GM21528 (cell line): Measurements from ENCODE around the gene NOX4.

Experiments used
- ATAC-seq: cut with Tn5 transposase; IDR thresholded peaks from one replicate; pipeline ENCODE4 v1.9.1; 2021; ENCODE audit warnings: mild to moderate bottlenecking, moderate library complexity; ENCODE audit not compliant: unreplicated experiment, low FRiP score

The NOX4 gene

GRCh38 chr11:89490981-89491690 lies at the start of gene NOX4:
Gene NOX4 (minus strand): TSS chr11:89491375. CDS start chr11:89491246, 129 bp downstream.
- ATAC-seq = no peak

- no peak for ATAC-seq
Observed at GRCh38 chr11:89540826-89541225, 49.7 kb upstream of the NOX4 start.

GRCh38 chr11:89537936-89538335 lies 46.8 kb upstream of the NOX4 start:
- no peak for ATAC-seq

- no peak for ATAC-seq
Observed at GRCh38 chr11:89536926-89537325, 45.8 kb upstream of the NOX4 start.

- no peak for ATAC-seq
Observed at GRCh38 chr11:89535221-89535620, 44.0 kb upstream of the NOX4 start.

- ATAC-seq = no peak
Observed at GRCh38 chr11:89529626-89530380, 38.6 kb upstream of the NOX4 start.

GRCh38 chr11:89521792-89522191 lies 30.6 kb upstream of the NOX4 start:
- no peak for ATAC-seq

GRCh38 chr11:89521294-89521693 lies 30.1 kb upstream of the NOX4 start:
- ATAC-seq = no peak

- ATAC-seq = no peak
Observed at GRCh38 chr11:89516496-89516895, 25.3 kb upstream of the NOX4 start.

- ATAC-seq = no peak
Observed at GRCh38 chr11:89508544-89508943, 17.4 kb upstream of the NOX4 start.

GRCh38 chr11:89504270-89504669 lies 13.1 kb upstream of the NOX4 start:
- no peak for ATAC-seq

GRCh38 chr11:89503422-89503821 lies 12.2 kb upstream of the NOX4 start:
- no peak for ATAC-seq

GRCh38 chr11:89502301-89502700 lies 11.1 kb upstream of the NOX4 start:
- ATAC-seq = no peak

- no peak for ATAC-seq
Observed at GRCh38 chr11:89500336-89500735, 9.2 kb upstream of the NOX4 start.

GRCh38 chr11:89498845-89499448 lies 7.8 kb upstream of the NOX4 start:
- no peak for ATAC-seq

- ATAC-seq = no peak
Observed at GRCh38 chr11:89495951-89496350, 4.8 kb upstream of the NOX4 start.

- ATAC-seq = no peak
Observed at GRCh38 chr11:89493431-89493830, 2.3 kb upstream of the NOX4 start.

- no peak for ATAC-seq
Observed at GRCh38 chr11:89490602-89490980, 584 bp downstream of the NOX4 start.

- ATAC-seq = no peak
Observed at GRCh38 chr11:89489930-89490329, 1.2 kb downstream of the NOX4 start.

- no peak for ATAC-seq
Observed at GRCh38 chr11:89487016-89487415, 4.2 kb downstream of the NOX4 start.

- no peak for ATAC-seq
Observed at GRCh38 chr11:89484896-89485295, 6.3 kb downstream of the NOX4 start.

- no peak for ATAC-seq
Observed at GRCh38 chr11:89477175-89477574, 14.0 kb downstream of the NOX4 start.
